Cerebellar nuclear complex (tissue), 1 donor: ENCODE results near the gene MTURN.
A peak's percentile ranks its signal among the peaks of the same experiment; 100 is the strongest.
"Not testable (repeated sequence)": the region's sequence is repeated elsewhere in the genome, so short reads cannot be mapped to it uniquely, and the experiment has no call there.

ENCODE experiments used
- DNase-seq, 2 experiments: peaks; one replicate each; lab custom pipeline; 2025; lab: John Stamatoyannopoulos, UW

The MTURN gene

DNA sequence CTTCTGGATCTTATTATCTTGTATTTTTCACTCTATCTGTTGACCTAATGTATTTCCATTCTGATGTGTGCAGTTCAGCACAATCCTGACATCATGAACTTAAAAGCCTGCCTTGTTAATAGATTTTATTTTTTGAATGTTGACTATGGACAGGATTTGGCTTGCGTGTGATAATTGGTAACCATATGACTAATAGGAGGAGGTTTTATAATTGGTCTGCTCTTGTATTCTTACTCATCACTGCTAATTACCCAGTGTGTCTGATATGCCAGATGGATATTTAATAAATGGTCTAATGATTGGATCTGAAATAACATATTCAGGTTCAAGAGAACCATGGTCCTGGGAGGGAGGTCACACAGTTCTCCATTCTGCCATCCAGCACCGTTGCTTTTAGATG, 45.9 kb downstream of the MTURN start:
- DNase-seq: no peak

DNA sequence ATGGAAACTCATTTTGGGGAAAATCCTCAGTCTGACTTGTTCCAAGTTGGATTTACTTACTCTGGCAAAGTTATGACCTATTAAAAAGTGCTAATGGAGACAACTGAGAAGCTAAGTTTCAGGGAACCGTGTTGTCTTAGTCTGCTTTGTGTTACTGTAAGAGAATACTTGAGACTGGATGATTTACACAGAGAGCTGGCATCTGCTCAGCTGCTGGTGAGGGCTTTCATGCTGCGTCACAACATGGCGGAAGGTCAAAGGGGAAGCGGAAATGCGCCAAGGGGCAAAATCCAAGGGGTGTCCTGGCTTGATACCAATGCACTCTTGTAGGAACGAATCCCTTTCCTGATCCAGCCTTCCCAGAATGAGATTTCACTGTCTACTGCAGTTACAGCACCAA, 46.4 kb downstream of the MTURN start:
- no peak for DNase-seq

DNA sequence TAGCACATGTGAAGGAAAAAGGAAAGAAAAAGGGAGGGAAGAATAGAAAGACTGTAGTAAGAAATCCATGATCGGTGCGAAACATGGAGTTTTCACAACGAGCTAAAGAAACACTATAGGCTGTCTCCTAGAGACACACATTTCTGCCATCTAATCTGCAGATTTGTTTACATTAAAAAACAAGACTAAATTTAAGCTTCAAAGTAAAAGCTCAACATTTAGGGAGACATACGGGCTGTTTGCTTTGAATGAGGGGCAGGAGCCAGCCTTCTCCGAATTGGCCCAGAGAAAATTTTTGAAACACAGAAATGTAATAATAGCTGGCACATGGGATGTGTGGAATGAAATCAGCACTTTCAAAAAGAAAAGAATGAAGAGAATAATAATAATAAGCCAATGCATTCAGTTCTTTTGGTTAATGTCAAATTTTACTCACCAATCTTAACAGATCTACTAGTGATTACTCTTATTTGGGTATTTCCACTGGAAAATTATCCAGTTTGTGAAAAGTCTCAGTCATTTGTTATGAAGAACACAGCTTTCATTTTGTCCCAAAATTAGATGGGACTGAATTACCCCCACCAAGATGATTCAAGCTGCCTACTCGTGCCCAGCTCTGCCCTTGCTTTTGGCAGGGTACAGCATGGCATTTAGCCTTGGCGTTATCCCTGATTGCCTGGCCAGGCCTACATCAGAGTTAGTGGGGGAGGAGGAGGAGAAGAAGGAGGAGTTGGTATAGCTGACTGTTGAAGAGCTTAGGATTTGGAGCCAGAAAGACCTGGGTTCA, 47.1 kb downstream of the MTURN start:
- peak; percentile 73 to 87 for DNase-seq

DNA sequence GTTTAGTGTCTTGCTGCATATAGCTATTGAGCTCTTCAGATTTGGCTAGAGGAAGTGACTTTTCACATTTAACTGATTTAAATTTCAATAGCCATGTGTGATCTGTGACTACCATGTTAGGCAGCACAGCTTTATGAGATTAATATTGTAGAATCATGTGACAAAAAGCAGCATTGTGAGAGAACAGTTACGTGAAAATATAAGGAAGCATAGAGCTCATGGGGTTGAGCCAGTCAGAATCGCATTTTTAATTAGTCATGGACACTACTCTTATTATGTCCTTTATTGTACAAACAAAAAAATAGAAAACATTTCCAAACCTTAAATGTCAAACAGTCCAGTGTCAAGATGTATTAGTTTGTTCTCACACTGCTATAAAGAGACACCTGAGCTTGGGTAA, 48.0 kb downstream of the MTURN start:
- no peak for DNase-seq

DNA sequence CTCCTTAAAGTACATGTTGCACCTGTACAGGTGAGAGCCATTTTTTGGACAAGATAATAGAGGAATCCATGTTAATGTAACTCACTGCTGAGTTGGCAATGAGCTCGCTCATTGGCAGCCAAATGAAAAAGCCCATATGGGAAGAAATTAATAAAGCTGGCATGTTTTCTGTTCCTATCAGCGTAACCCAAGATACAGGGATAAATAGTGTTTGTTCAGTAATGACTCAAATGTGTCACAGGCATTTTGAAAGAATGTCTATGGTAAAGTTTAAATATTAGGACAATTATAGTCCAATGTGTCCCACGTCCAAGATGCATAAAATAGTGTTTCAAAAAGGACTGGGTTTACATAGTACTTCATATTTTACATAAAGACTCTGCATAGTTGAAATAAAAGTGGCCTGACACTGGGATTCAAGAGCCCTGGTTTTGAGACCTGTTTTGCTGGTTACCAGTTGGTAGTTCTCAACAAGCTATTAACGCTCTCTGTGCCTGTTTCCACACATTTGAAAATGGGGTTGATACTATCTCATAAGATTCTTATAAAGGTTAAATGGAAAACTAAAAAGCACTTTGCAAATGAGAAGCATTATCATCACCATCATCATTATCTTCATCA, 49.1 kb downstream of the MTURN start:
- DNase-seq: peak; percentile 10 to 42

DNA sequence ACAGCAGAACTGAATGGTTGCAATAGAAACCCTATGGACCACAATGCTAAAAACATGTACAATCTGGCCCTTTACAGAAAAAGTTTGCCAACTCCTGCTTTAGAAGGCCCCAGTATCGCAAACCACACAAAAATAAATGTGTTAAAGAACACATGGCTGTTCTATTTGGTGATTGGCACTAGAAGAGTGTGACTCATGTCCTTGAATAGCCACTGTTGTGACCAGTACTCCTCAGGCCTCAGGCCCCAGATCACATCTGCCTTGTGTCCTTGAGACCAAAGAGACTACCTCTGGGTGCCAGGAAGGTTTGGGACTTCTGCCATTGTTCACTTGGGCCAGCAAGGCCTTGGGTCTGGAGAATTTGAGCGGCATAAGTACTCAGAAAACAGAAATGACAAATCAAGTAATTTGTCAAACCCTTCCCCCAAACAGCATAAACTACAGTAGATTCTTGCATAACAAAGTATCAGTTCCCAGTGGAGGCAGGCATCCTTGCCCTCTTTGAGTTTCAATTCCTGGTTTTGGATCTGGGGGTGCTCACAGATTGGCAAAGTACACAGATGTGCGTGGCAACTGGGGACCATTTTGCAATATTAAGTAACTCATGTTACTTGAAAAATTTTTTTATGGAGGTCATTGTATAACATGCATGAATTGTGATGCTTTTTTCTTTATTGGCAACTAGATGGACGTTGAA, 50.2 kb downstream of the MTURN start:
- DNase-seq: no peak

DNA sequence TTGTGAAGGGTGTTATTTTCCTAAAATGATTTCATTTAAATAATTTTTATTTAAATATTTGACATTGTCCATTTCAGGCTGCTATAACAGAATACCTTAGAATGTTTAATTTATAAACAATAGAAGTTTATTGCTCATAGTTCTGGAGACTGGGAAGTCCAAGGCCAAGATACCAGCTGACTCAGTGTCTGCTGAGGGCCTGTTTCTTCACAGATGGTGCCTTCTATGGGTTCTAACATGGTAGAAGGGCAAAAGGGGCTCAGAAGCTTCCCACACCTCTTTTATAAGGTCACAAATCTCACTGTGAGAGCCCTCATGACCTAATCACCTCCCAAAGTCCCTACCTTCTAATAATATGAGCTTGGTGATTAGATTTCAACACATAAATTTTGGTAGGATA, 50.7 kb downstream of the MTURN start:
- no peak for DNase-seq

DNA sequence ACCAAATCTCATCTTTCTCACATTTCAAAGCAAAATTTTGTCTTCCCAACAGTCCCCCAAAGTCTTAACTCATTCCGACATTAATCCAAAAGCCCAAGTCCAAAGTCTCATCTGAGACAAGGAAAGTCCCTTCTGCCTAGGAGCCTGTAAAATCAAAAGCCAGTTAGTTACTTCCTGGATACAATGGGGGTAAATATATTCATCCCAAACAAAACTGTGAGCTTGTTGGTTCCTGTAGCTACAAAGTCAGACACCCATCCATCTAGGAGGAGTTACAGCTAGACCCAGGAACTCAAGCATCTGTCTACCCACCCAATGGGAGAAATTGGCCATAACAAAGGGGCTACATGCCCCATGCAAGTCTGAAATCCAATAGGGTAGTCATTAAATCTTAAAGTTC, 51.9 kb downstream of the MTURN start:
- DNase-seq: no peak

DNA sequence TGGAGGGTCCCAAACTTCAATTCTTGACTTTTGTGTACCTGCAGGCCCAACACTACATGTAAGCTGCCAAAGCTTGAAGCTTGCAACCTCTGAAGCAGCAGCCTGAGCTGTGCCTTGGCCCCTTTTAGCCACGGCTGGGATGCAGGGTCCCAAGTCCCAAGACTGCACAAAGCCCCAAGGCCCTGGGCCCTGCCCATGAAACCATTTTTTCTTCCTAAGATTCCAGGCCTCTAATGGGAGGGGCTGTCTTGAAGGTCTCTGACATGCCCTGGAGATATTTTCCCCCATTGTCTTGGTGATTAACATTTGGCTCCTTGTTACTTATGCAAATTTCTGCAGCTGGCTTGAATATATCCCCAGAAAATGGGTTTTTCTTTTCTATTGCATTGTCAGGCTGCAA, 52.7 kb downstream of the MTURN start:
- DNase-seq: no peak

DNA sequence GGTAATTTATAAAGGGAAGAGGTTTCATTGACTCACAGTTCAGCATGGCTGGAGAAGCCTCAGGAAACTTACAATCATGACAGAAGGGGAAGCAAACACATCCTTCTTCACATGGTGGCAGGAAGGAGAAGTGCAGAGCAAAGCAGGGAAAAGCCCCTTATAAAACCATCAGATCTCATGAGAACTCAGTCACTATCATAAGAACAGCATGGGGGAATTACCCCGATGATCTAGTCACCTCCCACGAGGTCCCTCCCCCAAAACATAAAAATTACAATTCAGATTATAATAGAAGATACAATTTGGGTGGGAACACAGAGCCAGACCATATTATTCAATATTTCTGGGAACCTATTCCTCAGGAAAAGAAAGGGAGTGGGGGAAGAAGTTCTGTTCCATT, 53.6 kb downstream of the MTURN start:
- DNase-seq: not testable (repeated sequence)

DNA sequence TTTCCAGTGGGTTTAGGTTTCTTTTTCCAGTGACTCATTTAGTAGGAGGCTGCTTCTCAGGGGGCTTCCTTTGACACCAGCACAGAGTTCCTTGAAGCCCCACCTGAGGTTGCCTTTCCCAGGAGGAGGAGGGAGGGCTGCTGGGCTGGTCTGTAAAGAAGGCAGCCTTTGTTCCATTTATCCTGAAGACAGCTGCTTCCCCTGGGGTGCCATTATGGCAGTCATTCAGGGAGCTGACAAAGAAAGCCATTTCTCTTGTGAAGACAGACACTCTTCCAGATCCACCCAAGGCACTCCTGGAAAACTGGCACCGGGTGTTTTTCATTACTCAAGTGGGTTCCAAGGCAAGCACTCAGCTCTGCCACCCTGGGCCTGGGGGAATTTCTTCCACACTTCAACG, 54.0 kb downstream of the MTURN start:
- no peak for DNase-seq

DNA sequence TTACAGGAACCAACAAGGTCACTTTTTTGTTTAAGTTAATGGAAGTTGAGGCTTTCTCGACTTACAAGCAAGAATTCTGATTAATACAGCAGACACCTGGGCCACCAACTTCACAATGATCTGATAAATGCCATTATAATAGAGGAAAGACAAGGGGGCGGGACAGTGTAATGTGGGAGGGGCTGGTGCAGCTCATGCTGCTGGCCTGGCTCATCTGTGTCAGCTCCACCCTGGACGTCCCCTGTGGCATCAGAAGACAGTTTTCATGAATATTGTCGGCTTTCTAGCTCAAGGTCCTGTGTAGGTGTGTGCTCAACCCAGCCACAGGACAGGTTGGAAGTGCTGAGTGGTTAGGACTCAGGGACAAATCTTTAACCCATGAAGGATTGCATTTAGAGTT, 57.0 kb downstream of the MTURN start:
- DNase-seq: no peak

DNA sequence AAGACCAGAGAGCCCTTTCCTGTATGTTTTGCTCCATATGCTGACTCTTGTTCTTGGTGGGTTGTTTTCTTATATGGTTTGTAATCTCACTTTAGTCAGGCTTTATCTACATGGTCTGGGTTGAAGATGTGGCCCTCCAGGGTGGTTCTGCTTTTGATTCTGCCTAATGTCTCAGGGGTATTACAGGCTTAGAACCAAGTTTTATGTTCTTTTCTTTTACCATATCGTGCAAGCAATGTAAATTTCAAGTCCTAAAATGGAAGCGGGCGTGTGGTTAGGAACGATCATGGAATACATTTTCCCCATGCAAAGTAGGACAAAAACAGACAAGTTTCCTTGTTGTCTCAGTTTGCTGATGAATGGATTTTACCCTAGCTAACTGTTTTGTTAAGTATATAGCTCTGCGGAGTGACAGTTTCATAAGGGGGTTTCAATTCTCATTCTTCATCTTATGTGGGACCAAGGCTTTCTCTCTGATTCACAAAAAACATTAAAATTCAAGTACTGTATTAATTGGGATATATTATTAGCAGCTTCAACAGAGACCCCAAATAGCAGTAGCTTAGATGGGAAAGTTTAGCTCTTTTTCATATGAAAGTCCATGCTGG, 58.7 kb downstream of the MTURN start:
- DNase-seq: no peak

DNA sequence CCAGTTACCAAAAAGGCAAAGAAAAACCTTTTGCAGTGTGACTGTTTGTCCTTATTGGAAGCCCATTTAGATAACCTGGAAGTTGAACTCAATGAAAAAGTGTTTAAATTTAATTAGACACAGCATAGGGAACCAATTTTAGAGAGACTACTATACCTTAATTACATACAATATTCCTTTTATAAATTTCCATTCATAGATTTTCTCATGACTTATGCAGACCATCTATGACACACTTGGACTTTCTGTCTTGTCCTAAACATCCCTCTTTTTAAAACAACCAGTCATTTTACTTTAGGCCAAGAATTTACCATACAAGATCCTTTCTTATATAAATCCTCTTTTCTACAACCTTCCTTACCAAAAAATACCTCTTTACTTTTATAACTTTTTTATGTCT, 61.6 kb downstream of the MTURN start:
- DNase-seq: no peak

DNA sequence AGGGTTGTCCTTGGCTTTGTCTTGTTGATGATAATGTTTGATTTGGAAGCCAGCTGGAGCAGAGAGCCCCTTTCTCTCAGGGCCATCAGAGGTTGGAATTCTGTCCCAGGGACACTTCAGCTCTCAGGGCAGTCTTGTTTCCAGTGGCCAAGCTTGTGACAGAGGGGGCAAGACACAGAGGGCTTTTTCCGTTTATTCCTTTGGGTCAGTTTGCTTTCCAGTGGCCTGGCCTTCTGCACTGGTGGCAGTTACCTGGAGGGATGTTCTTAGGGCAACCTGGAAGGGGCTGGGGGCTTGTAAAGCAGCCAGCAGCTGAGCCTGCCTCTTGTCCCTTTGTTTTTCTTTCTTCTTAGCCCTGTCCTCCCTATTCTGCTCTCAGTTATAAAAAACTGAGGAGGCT, 62.7 kb downstream of the MTURN start:
- no peak for DNase-seq

DNA sequence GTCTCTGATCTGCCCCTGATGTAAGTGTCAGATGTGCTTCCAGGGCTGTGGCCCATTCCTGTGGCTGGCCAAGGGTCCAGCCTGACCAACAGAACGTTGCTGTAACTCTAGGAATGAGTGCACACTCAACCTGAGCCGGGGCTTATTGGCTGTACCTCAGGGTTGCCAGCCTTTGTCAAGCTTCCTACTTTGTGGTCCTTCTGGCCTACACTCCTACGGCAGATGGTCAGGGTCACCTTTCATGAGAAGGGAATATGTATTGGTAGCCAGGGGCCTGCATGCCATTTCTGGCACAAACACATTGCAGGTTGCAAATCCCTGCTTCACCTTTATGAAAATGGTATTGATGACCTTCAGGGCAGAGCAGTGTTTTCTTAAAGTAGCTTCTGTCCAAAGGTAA, 64.5 kb downstream of the MTURN start:
- no peak for DNase-seq

DNA sequence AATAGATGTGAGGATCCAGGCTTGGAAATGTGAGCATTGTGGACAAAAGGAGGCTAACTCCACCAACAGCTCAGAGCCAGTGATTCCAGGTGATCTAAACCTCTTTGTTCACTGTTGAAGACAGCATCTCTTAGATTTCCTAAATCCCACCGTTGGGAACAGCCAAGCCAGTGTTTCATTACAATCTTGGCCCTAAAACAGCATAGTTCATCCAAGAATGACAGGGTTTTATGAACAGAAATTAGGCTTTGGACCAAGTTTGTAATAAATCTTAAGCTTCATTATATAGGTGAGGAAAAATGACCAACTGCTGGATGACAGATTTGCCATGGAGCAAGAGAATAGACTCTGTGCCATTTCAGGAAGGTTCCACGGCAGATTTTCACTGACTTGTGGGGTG, 65.8 kb downstream of the MTURN start:
- no peak for DNase-seq

DNA sequence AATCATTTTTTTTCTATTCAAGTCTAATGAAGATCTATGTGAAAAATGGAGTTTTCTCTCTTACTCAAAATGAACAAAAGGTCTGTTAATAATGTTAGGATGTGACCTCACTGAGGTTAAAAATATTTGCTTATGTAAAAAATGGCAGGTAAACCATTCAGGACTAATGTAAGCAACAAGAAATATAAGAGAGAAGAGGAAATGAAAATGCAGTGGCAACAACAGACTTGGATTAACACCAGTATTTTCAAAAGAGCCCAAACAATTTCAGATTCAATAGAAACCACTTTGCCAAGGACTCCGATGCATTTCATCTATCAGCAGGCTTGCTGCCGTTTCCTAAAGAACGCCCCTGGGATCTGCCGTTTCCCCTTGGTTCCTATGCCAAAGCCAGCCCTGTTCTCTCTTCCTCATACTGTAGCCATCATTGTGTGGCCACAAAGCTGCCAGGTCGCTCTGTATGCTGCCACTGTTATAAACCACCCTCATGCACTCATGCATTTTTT, 66.4 kb downstream of the MTURN start:
- no peak for DNase-seq

DNA sequence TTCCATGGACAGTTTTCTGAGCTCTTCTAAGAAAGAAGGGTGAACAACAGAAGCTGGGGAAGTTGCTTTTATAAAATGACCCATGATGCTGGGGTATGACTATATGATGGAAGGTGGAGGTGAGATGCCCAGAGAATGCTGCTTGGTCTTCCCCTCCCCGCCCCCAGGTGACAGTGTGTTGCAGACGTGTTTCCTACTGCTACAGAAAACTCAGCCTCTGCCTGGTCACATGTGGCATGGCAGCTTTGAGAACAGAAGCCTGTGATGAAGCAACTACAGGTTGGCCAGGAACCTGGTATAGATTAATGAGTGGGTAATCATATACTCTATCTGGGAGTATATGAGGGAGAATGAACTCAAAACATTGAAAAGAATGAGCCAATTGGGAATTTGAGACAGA, 67.1 kb downstream of the MTURN start:
- DNase-seq: no peak

DNA sequence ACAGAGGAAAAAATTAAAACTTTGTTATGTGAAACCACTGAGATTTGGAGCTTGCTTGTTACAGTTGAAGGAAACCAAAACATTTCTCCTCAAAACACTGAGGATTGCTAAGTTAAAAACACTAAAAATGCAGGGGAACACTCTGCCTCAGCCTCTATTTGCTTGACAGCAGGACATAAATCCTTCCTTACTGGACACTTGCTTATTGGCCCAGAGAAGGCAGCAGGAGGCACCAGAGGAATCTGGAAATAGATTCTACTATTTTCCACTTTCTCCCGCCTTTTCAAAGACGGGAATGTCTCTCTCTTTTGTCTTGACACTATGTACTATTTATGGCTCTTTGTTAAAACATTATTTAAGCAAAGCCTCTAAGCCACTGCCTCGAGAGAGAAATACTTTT, 67.9 kb downstream of the MTURN start:
- DNase-seq: no peak

DNA sequence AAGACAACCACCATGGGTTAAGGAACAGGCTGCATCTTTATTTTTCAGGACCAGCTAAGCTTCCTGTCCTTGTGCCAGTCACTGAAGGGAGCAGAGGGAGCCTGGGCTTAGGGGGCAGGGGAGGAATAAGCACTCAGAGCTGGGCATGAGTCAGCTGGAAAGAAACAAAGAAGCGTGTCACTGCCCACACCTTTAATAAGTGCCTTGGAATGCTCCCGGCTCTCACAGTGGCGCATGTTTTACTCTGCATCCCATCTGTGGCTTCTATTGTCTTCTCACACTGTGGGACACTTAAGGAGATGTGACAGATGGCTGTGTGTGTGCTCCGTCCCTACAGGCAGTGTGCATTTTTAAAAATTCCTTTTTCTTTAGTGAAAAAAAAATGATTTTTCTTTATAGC, 71.7 kb downstream of the MTURN start:
- peak in 1 of 2 experiments; percentile 20 for DNase-seq

DNA sequence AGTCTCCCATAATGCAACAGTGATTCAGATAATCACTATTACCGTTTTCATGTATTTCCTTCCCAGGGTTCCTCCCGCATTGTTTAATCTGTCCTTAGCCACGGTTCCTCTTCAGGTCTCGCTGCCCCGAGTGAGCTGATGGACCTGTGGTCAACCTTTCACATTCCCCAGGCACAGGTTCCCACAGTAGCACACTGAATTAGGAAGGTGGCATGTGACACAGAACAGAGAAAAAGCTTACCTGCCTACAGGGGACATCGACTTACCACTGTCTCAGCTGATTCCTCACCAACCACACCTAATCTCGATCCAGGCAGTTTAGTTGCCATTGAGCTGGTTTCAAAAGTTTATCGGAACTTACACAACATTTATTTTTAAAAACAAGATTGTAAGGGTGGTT, 72.2 kb downstream of the MTURN start:
- peak in 1 of 2 experiments; percentile 25 for DNase-seq

DNA sequence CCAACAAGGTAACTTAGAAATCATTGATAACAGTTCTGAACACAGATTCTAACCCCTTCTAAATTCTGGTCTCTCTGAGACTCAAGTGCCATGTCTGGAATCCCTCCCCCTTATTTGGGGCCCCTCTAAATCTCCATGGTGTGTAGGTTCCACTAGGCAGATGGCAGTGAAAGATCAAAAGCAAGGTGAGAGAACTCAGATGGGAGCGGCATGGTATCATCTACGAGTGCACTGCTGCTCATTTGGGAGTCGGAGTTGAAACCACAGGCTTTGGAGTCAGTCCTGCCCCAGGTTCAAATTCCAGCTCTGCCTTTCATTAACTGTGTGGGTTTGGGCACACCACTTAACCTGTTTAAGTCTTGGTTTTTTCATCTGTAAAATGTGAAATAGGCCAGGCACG, 72.6 kb downstream of the MTURN start:
- DNase-seq: no peak
